Upper lobe of left lung (tissue), 4 donors: ENCODE data around the gene EMX2.

Experiments
- EP300 ChIP-seq, 4 donors: sonication (generic); formaldehyde crosslinking; IDR thresholded peaks; one replicate each; pipeline ENCODE4 v1.5.1; 2017; ENCODE audit warnings: antibody characterized with exemption in 4 of 4, control low read depth in 2 of 4
- POLR2A ChIP-seq, 4 donors: fragments of 450-650 bp; IDR thresholded peaks; one replicate each; pipeline ENCODE4 v1.5.1; 2016 to 2017; ENCODE audit warnings: antibody characterized with exemption in 4 of 4, mild to moderate bottlenecking in 2 of 4
- TF ChIP-seq, protein P1 (sequence below), 6 experiments: fragments of 450-650 bp in 4 of 6; fragments of 200-600 bp in 2 of 6; sonication (generic) in 2 of 6; IDR thresholded peaks; one replicate each; pipeline ENCODE4 v1.5.1; 2016 to 2019; ENCODE audit warnings: antibody characterized with exemption in 6 of 6

DNA sequence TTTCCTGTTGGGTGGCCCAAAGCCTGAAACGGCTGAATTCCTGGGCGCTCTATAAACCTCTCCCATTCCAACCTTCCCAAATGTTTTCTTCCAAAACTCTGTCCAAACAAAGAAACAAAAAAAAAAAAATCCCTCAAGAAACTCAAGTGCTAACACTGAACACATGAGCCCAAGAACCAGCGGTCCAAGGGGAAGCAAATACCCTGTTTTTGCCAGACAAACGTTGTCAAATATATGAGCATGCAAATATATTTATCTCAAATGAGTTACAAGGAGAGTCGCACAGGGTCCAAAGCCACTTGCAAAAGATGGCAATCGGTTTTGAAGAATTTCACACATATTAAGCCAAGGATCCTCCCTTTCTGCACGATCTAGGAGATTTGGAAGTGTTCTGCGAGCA lies 23.3 kb upstream of the EMX2 start:
- no peak for TF ChIP-seq EP300 (IDR thresholded peaks at IDR 0.05)
- TF ChIP-seq, protein P1, sequence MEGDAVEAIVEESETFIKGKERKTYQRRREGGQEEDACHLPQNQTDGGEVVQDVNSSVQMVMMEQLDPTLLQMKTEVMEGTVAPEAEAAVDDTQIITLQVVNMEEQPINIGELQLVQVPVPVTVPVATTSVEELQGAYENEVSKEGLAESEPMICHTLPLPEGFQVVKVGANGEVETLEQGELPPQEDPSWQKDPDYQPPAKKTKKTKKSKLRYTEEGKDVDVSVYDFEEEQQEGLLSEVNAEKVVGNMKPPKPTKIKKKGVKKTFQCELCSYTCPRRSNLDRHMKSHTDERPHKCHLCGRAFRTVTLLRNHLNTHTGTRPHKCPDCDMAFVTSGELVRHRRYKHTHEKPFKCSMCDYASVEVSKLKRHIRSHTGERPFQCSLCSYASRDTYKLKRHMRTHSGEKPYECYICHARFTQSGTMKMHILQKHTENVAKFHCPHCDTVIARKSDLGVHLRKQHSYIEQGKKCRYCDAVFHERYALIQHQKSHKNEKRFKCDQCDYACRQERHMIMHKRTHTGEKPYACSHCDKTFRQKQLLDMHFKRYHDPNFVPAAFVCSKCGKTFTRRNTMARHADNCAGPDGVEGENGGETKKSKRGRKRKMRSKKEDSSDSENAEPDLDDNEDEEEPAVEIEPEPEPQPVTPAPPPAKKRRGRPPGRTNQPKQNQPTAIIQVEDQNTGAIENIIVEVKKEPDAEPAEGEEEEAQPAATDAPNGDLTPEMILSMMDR (IDR thresholded peaks at IDR 0.05): no peak
- no peak for TF ChIP-seq POLR2A (IDR thresholded peaks at IDR 0.05)
